HL-60/S4 treated with phorbol 12-myristate 13-acetate at 8.2 ng/mL for 4 days and 3 days (cell line): Measurements from ENCODE around the gene NDUFS2.

Experiments used
- in situ Hi-C: fragments of 300-500 bp; cut with MboI; formaldehyde crosslinking; loops from 2 replicates; pipeline ENCODE4 v1.15.0; 2022; ENCODE audit warnings: low sequenced_read_pairs

The NDUFS2 gene

DNA sequence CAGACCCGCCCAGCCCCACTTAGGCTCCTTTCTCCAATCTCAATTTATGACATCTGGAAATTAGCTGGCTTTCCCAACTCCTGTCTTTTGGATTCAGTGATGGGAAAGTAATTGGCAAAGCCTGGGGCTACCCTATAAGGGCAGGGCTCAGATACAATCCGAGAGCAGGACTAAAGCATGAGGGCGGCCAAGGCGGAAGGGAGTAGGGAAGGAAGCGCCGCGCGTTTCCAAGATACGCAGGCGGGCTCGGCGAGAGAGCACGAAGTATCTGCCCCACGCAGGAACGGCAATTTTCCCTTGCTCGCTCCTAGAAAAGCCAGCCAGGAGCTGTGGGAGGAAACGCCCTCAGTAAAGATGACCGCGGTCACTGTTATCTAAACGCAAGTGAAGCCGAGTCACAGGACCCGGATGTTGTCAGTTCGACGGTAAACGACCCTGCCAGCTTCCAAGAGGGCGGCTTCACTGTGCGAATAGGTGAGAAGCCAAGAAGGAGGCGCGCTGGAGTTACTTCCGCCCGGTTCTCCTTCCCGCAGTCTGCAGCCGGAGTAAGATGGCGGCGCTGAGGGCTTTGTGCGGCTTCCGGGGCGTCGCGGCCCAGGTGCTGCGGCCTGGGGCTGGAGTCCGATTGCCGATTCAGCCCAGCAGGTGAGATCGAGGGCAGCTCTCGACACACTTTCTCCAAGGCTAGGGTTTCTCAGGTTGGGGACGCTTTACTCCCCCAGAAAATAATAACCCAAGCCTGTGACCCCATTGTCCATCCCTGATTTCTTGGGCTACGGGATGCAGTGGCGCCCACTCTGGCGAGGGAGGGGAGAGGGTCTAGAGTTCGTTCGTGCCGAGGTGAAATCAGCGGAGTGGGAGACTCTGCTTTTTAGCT lies at the start of gene NDUFS2:
Gene NDUFS2 (plus strand): TSS at position 532 of the 877 bp plus-strand sequence. CDS start 19 bp downstream, at position 551.
- in situ Hi-C loops, result loop anchor here (25.0 kb wide), 1 partner anchor 160 kb away; the partner anchor contains the start of gene CFAP126

DNA sequence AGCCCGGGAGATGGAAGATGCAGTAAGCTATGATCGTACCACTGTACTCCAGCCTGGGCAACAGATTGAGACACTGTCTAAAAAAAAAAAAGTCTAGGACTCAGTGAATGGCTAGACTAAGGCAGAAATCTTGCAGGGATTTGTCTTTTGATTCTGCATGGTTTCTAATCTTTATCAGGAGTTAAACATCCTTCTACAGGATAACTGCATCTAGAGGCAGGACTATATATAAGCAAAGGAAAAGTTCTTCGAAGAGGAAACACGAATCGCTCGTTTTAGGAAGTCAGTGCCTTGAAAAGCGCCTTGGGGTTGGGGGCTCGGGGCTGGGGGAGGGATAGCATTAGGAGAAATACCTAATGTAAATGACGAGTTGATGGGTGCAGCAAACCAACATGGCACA lies 49.0 kb upstream of the NDUFS2 start:
- in situ Hi-C loops, result no loop called here

DNA sequence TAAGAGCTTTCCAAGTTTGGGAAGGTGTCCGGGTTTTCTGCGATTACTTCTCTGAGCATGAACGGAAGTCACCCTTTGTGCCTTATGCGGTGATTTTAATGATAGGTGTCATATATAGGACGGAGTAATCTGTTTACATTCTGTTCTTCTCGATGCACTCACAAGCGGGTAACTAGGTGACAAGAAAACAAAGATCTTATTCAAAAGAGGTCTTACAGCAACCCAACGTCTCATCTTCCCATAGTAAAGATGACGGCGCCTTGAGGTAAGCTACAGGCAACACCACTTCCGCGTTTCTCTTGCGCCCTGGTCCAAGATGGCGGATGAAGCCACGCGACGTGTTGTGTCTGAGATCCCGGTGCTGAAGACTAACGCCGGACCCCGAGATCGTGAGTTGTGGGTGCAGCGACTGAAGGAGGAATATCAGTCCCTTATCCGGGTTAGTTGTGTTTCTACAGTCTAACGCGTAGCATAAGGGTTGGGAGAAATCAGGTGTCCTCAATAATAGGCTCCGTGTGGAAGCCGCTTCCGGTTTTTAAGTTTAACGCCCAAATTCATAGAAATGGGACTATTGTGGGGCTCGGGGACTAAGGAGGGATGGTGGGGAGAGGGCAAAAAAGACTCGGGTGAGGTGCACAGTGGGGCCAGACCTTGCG lies 48.4 kb upstream of the NDUFS2 start, which contains the start of gene UFC1:
Gene UFC1 (plus strand): TSS at position 297 of the 656 bp plus-strand sequence. CDS start 20 bp downstream, at position 317.
- in situ Hi-C loops, result no loop called here

DNA sequence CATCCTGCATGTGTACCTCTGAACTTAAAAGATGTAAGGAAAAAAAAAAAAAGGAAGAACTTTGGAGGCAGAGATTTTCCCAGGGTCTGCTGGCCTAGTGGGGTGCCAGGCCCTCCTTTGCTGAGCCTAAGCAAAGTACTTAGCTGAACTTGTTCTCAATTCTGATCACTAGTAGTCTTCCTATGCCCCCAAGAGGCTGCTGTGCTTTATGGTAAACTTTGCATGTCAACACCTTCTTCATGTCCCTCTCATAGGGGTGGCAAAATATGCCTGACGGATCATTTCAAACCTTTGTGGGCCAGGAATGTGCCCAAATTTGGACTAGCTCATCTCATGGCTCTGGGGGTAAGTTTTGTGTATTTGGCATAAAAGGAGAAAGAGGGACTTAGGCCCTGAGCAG lies 44.3 kb upstream of the NDUFS2 start:
- in situ Hi-C loops, result no loop called here

DNA sequence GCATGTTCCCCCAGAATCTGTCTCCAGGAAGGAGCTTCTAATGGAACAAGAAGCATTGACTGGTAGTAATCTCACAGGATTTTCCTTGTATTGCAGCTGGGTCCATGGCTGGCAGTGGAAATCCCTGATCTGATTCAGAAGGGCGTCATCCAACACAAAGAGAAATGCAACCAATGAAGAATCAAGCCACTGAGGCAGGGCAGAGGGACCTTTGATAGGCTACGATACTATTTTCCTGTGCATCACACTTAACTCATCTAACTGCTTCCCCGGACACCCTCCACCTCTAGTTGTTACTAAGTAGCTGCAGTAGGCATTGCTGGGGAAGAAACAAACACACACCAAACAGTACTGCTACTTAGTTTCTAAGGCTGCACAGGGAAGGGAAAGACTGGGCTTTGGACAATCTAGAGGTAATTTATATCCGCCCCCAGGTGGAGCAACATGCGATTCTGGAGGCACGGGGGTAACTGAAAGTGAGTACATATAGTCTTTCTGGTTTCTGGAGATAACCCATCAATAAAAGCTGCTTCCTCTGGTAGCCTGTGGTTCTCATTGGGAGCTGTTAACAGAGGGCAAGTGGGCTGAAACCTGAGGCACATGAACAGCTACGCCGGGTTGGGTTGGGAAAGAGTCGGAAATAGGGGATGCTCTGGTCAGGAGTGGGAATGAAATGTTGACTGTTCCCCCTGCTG lies 43.7 kb upstream of the NDUFS2 start:
- in situ Hi-C loops, result no loop called here

DNA sequence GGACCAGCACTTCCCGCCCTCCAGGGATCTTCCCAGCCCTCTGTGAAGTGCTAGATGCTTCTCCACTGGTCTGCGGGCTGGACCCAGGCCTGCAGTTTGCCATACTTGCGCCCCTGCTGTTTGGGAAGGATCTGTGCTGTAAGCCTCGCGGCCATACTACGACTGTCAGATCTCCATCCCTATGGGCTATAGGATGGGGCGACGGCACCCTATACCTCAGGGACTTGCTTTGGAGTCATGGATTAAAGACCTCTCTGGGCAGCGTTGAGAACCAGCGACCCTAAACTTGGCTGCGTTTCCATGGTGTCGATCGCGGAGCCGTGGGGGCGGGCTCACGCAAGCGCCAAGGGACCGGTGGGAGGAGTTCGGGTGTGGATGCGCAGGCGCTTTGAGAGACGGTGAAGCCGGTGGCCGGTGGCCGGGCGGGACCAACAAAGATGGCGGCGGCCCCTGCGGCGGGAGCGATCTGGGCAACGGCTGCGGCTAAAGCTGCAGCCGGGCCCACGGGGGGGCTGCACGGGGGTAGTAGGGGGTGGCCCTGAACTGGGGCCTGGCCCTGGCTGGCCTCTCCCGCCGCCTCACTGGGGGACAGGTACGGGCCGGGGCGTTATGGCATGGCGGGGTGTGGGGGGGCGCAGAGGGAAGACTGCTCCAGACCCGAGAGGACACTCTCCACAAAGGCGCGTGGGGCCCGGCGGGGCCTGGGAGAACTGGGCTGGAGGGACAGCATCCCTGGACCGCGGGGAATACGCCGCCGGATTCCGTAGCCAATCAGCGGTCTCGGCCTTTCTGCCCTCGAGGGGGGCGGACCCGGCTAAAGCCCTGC lies 42.9 kb upstream of the NDUFS2 start, which contains the start of gene USP21:
Gene USP21 (plus strand): TSS at position 414 of the 826 bp plus-strand sequence. CDS start 1,141 bp downstream, outside the sequence.
- in situ Hi-C loops, result no loop called here

DNA sequence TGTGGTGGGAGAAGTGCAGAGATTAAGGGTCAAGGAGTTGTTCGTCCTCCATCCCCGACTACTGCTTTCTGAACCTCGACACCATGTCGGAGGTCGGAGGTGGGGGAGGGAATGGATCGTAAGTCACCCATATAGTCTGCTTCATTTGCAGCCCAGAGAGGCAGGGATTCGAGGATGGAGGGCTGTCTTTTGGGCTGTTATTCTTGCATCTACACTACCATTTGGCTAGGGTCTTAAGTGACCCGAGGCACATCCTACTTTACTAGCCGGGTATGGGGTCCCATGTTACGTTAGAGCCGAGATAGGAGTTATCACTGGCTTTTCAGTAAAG lies 42.3 kb upstream of the NDUFS2 start:
- in situ Hi-C loops, result no loop called here

DNA sequence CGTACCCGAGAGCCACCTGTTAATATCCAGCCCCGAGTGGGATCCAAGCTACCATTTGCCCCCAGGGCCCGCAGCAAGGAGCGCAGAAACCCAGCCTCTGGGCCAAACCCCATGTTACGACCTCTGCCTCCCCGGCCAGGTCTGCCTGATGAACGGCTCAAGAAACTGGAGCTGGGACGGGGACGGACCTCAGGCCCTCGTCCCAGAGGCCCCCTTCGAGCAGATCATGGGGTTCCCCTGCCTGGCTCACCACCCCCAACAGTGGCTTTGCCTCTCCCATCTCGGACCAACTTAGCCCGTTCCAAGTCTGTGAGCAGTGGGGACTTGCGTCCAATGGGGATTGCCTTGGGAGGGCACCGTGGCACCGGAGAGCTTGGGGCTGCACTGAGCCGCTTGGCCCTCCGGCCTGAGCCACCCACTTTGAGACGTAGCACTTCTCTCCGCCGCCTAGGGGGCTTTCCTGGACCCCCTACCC lies 41.5 kb upstream of the NDUFS2 start:
- in situ Hi-C loops, result no loop called here

DNA sequence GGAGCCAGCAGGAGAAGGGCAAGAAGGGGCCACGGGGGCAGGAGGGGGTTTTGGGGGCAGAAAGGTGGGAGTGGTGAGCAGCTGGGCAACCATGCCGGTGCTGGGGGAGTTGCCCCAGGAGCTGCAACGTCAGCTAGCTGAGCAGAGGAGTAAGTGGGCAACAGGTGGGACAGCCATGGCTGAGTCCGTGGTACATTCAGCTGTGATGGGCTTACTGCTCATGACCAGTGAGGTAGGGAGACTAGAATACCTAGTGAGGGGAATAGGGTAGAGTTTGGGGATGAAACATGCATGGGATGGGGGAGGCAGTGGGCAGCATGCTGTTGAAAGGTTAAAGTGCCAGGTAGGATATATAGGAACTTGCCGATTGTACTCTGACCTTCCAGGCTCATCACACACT lies 40.5 kb upstream of the NDUFS2 start:
- in situ Hi-C loops, result no loop called here

DNA sequence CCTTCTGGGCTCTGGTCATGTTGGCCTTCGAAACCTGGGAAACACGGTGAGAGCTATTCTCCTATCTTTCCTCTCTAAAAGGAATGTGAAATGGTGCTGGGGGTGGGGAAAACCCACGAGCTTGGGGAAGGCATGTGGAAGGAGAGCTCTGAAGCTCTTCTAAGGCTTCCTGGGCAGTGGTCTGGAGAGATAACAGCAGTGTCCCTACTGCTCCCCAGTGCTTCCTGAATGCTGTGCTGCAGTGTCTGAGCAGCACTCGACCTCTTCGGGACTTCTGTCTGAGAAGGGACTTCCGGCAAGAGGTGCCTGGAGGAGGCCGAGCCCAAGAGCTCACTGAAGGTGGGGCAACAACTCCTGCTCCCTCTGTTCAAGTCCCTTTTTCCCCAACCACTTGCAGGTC lies 40.1 kb upstream of the NDUFS2 start:
- in situ Hi-C loops, result no loop called here

DNA sequence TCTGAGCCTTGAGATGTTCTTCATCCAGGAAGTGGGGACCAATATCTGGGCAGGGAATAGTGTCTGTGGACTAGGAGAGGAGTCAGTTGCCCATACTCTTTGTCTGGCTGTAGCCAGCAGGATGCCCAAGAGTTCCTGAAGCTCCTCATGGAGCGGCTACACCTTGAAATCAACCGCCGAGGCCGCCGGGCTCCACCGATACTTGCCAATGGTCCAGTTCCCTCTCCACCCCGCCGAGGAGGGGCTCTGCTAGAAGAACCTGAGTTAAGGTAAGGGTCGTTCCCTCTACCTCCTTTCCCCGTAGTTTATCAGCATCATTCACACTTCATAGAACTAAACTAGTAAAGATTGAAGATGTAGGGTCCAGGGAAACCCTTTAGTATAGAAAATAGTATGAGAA lies 39.4 kb upstream of the NDUFS2 start:
- in situ Hi-C loops, result no loop called here

DNA sequence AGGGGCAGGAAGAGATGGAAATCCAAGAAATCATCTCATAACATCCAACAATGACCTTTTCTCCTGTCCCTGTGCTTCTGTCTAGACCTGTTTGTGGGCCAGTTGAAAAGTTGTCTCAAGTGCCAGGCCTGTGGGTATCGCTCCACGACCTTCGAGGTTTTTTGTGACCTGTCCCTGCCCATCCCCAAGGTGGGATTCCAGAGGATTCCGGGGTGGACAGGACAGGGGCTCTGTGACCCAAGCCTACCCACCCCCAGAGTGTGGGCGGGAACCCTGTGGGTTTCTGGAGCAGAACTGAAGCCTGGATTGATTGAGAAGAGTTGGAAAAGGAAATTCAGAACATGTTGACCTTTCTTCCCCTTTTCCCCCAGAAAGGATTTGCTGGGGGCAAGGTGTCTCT lies 38.4 kb upstream of the NDUFS2 start:
- in situ Hi-C loops, result no loop called here

DNA sequence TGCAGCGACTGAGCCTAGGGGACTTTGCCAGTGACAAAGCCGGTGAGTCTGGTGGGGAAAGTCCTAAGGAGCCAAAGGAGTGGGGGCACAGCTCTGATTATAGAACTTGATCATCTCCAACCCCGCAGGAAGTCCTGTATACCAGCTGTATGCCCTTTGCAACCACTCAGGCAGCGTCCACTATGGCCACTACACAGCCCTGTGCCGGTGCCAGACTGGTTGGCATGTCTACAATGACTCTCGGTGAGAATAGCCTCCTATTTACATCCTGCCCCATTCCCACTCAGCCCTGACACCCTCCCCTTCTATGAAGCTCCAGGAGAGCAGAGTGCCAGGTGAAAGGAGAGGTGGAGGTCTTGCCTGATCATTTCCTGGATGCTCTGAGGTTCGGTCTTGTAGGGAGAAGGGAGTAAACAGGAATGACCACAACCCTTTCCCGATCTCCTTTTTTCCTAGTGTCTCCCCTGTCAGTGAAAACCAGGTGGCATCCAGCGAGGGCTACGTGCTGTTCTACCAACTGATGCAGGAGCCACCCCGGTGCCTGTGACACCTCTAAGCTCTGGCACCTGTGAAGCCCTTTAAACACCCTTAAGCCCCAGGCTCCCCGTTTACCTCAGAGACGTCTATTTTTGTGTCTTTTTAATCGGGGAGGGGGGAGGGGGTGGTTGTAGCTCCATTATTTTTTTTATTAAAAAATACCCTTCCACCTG lies 37.1 kb upstream of the NDUFS2 start:
- in situ Hi-C loops, result no loop called here

DNA sequence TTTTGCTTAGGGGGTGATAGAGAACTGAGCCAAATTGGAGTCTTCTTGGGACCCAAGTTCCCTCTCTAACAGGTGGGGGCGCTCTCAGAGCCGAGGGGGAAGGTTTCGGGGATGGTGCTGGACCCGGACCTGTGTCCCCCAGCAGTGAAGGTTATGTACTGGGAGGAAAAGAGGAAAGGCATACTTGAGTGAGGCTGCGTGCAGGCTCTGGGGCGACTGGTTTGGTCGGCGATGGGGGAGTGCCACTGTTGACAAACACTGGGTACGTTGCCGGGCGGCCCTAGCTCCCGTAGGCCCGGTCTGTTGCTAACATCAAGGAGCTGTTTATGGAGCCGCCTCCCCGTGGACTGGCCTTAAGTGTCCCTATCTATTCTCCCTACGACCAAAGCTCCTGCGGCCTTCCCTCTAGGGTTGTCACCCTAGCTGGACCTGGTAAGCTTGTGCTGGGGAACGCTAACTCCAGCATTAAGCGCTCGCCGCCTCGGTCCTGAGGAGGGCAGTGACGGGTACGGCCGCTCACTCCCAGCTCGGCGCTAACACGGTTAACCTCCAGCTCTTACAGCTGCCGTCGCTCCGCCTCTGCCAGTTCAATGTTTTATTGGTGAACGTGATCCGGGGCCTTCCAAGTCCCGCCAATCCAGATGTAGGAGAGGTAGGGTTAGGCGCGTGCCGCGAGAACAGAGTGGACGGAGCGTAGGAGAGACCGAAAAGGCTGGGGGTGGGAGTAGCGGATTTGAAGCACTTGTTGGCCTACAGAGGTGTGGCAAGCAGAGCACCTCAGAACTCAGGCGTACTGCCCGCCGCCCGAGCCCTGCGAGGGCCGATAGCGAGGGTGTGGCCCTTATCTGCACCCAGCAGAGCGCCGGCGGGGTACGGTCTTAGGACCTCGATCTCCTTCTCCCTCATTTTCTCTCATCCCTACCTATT lies 36.2 kb upstream of the NDUFS2 start, which contains the start of gene PPOX:
Gene PPOX (plus strand): TSS at position 685 of the 927 bp plus-strand sequence. CDS start 422 bp downstream, outside the sequence.
- in situ Hi-C loops, result no loop called here

DNA sequence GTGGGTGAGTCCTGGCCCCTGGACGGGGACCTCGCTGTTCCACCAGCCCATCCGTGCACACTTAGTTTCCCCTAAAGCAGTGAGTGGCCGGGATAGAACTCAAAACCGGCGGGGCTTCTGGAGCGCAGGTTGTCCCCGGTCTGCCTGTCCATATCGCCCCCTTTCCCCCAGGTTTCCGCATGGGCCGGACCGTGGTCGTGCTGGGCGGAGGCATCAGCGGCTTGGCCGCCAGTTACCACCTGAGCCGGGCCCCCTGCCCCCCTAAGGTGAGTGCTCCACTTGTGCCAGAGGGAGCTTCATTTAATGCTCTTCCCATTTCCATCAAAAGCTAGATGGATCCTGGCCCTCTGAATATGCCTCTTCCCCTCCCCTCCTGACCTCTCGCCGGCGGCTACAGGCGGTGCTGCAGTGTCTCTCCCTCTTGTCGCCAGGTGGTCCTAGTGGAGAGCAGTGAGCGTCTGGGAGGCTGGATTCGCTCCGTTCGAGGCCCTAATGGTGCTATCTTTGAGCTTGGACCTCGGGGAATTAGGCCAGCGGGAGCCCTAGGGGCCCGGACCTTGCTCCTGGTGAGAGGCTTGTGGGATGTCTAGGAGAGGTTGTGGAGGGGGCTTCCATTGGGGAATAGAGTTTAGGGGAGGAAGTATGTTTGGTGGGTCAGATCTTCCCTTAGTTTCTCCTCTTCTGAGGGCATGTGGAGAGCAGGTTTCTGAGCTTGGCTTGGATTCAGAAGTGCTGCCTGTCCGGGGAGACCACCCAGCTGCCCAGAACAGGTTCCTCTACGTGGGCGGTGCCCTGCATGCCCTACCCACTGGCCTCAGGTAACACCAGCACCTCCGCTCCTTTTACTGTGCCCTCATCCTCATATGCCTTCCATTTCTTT lies 35.3 kb upstream of the NDUFS2 start:
- in situ Hi-C loops, result no loop called here

DNA sequence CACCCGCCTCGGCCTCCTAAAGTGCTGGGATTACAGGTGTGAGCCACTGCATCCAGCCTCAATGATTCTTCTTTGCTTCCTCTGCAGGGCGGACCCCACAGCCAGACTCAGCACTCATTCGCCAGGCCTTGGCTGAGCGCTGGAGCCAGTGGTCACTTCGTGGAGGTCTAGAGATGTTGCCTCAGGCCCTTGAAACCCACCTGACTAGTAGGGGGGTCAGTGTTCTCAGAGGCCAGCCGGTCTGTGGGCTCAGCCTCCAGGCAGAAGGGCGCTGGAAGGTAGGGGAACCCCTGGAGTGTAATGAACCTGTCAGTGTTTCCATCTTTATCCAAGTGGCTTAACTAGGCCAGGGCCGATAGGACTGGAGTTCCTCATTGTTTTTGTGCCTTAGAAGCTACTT lies 33.3 kb upstream of the NDUFS2 start:
- in situ Hi-C loops, result no loop called here

DNA sequence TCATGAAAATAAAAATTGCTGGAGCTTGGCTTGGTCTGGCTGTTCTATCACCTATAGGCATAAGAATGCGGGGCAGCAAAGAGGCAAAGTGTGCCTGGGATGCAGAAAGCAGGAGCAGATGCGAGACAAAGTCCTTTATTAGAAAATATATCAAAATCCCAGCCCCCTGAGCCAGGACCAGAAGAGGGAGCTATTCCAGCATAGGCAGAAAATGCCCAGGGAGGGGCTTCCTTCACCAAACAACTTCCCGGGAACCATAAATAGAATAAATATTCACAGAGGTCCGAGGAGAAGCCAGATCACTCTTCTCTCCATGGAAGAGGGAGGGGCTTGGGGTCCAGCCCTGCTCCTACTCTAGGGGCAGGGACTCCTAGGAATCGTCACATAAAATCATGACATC lies 31.0 kb upstream of the NDUFS2 start:
- in situ Hi-C loops, result no loop called here

DNA sequence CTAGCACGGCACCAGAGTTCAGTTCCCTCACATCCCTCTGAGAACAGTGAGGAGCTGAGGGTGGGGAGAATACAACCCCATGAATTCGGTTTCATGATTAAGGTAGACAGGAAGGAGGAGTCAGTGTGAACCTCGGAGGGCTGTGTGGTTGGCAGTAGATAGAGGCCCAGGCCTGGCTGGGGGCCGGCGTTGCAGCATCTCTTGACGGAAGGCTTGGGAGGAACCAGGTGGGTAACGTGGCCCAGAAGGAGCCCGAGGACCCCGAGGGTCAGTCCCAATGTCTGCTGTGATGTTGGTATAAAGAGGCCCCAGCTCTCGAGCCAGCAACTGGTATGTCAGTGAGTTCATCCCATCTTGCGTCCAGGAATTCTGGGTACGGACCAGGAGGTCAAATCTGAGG lies 30.5 kb upstream of the NDUFS2 start:
- in situ Hi-C loops, result no loop called here
